ENCODE results near the gene TMC2.

The TMC2 gene

DNA sequence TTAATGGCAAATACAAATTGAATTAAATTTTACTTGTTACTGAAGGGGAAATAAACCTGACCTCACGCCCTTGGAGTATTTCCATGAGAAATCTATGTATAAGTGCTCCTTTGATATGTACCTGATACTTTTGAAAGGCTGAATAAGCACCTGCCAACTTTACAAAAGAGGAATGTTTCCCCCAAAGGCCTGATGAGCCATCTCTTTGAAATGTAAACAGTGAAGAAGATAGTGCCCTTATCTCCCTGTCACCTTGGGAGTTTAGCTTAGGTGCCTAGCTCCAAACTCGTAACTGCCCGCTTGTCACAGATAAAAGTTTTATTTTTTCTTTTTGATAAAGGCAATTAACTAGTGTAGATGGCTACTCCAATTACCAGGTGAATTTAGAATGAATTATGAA lies 26.6 kb upstream of the TMC2 start:
- TF ChIP-seq, protein P1, sequence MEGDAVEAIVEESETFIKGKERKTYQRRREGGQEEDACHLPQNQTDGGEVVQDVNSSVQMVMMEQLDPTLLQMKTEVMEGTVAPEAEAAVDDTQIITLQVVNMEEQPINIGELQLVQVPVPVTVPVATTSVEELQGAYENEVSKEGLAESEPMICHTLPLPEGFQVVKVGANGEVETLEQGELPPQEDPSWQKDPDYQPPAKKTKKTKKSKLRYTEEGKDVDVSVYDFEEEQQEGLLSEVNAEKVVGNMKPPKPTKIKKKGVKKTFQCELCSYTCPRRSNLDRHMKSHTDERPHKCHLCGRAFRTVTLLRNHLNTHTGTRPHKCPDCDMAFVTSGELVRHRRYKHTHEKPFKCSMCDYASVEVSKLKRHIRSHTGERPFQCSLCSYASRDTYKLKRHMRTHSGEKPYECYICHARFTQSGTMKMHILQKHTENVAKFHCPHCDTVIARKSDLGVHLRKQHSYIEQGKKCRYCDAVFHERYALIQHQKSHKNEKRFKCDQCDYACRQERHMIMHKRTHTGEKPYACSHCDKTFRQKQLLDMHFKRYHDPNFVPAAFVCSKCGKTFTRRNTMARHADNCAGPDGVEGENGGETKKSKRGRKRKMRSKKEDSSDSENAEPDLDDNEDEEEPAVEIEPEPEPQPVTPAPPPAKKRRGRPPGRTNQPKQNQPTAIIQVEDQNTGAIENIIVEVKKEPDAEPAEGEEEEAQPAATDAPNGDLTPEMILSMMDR (IDR thresholded peaks at IDR 0.05; ENCODE audit: insufficient read depth, low read depth, low read length, missing control alignments) = no peak
- no peak for DNase-seq (ENCODE audit: low read depth)
- peak overlapping the region; percentile 94 for H3K4me3 ChIP-seq (ENCODE audit: low read length)

DNA sequence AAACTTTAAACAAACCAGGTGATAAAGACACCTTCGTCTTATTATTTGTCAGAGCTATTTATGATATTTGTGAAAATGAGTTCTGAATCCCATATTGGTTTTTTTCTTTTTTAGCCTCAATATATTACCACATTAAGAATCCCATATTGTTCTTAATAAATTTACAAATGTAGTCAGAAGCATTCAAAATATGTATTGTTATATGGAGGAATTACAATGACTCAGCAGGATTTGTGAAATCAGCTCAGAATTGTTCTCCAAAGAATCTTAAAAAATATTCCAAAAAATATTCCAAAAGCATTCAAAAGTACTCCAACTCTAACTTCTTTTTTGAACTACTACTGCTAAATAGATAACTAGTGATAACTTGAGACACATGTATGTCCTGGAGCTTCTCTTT lies 21.2 kb upstream of the TMC2 start:
- DNase-seq (ENCODE audit: low read depth) = no peak
- no peak overlapping the region for H3K4me3 ChIP-seq (ENCODE audit: low read length)
- TF ChIP-seq, protein P1 (IDR thresholded peaks at IDR 0.05; ENCODE audit: insufficient read depth, low read depth, low read length, missing control alignments) = no peak

DNA sequence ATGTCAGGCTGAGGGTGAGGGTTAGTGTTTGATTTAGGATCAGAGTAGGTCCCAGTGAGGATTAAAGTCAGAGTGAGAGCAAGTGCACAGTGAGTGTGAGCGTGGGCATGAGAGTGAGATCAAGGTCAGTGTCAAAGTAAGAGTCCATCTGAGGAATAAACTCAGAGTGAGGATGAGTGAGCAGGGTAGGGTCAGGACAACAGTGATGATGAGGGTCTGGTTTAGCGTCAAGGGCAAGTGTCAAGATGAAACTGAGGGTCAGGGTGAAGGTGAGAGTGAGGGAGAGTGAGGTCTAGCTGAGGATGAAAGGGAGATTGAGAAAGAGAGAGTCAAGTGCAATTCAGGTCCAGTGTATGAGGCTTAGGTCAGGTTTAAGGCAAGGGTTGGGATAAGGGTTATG lies 20.0 kb upstream of the TMC2 start:
- no peak for DNase-seq (ENCODE audit: low read depth)
- no peak overlapping the region for H3K4me3 ChIP-seq (ENCODE audit: low read length)
- TF ChIP-seq, protein P1 (IDR thresholded peaks at IDR 0.05; ENCODE audit: insufficient read depth, low read depth, low read length, missing control alignments) = no peak

DNA sequence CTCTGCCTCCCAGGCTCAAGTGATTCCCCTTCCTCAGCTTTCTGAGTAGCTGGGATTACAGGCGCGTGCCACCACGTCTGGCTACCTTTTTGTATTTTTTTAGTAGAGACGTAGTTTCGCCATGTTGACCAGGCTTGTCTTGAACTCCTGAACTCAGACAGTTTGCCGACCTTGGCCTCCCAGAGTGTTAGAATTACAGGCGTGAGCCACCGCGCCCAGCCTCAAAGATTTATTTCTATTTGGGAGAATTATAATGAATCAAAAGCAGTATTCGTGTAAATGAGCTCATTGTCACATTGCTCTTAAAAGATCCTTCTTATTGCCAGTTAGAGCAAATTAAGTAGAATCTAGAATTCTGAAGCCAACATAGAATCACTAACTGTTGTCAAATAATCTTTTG lies 18.3 kb upstream of the TMC2 start:
- TF ChIP-seq, protein P1 (IDR thresholded peaks at IDR 0.05; ENCODE audit: insufficient read depth, low read depth, low read length, missing control alignments) = no peak
- H3K4me3 ChIP-seq (ENCODE audit: low read length) = no peak overlapping the region
- no peak for DNase-seq (ENCODE audit: low read depth)

DNA sequence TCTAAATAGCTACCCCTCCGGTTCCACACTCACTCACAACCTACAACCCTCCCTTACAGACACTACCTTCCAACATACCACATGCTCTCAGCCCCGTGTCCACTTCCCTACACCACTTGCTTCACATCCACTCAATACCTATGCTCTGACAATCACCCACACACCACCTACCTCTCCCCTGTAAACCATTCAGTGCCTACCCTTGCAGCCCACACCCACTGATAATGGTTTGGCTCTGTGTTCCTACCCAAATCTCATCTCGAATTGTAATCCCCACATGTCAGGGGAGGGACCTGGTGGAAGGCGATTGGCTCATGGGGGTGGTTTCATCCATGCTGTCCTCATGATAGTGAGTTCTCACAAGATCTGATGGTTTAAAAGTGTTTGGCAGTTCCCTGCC lies 17.8 kb upstream of the TMC2 start:
- TF ChIP-seq, protein P1 (IDR thresholded peaks at IDR 0.05; ENCODE audit: insufficient read depth, low read depth, low read length, missing control alignments) = no peak
- no peak for DNase-seq (ENCODE audit: low read depth)
- H3K4me3 ChIP-seq (ENCODE audit: low read length) = no peak overlapping the region

DNA sequence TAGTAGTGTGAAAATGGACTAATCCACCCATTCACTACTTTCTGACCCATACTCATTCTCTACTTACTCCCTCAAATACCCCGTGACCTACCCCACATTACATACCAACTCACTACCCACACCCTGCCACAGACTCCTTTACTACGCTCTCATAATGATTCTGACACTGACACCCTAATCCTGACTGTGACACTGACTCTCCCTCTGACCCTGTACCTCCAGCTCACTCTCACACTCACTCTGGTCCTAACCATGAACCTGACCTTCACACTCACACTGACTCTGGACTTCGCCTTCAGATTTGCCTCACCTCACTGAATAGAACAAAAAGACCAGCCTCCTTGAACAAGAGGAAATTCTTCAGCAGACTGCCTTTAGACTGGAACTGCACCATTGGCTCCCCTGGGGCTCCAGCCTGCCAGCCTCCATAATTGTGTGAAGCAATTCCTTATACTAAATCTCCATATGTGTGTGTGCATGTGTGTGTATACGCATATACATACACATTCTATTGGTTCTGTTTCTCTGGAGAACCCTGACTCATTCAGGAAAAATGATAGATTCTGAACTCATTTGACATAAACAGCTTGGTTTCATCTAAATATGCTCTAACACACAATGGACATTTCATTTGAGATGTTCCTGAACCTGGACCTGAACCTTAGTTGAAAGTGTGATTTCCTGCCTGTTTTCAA lies 17.1 kb upstream of the TMC2 start:
- no peak overlapping the region for H3K4me3 ChIP-seq (ENCODE audit: low read length)
- no peak for DNase-seq (ENCODE audit: low read depth)
- TF ChIP-seq, protein P1 (IDR thresholded peaks at IDR 0.05; ENCODE audit: insufficient read depth, low read depth, low read length, missing control alignments) = no peak

DNA sequence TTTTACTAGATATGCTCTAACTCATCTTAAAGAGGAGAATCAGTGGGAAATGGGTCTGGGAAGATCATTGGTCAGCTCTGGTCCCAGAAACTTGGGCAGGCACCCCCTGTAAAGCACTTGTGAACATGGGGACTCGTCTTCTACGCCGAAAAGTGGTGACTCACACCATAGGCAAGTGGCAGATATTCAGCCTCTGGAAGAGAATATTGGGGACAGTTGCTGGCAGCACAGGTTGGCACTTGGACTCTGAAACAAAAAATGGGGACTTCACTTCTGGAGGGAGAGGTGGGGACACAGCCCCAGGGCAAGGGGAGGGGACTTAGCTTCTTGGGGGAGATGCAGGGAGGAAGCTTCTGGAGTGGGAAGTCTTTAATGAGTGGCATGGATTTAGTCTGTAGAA lies 15.8 kb upstream of the TMC2 start:
- TF ChIP-seq, protein P1 (IDR thresholded peaks at IDR 0.05; ENCODE audit: insufficient read depth, low read depth, low read length, missing control alignments) = no peak
- H3K4me3 ChIP-seq (ENCODE audit: low read length) = no peak overlapping the region
- no peak for DNase-seq (ENCODE audit: low read depth)

All from epithelial cell of esophagus (primary cell).